ENCODE data around the gene POLG.

Gene POLG

DNA sequence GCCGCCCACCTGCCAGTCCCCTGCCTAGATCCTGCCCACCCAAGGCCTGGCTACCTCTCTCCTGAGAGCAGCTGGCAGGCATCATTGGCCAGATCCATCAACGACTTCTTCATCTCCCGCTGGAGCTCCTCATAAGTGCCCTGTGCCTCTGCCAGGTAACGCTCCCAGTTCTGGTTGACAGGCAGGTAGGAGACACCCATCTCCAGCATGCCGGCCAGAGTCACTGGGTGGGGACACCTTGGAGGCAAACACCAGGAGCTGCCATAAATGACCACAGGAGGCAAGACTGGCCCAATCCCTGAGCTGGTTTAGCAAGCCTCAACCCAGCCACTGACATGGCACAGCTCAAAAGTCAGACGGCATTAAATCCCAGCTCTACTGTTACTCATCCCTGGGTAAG is 7.5 kb downstream of the POLG start:
- Histone ChIP-seq H3K27me3 (ENCODE audit: control insufficient read depth, insufficient read depth, low read length) (no peaks in the 10 kb centered on the region), H3K4me3 (ENCODE audit: low read depth, low read length) (no peak overlapping the region), H3K36me3 (ENCODE audit: control insufficient read depth, insufficient read depth, low read length) (peaks cover 90% of the 10 kb centered on the region), H3K9me3 (ENCODE audit: control insufficient read depth, insufficient read depth, low read length) (no peaks in the 10 kb centered on the region), H3K9ac (ENCODE audit: low read depth, low read length) (no peak overlapping the region), H3K4me1 (ENCODE audit: control insufficient read depth, insufficient read depth, low read length) (peaks cover 4% of the 10 kb centered on the region)

DNA sequence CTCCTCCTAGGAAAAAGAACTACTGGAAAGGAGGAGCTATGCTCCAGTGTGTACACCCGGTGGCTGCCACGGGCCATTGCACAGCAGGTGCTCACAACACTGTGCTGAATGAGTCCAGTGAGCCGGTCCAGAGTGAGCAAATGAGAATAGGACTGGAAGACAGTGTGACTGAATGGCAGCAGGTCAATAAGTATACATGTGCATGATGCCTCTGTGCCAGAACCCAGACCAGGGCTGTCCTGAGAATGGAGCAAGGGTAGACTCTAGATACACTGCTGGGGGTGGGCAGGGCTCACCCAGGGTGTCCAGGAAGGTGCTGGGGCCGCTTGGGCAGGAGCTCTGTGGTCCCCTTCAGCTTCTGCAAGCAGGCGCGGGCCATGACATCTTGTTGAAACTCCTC is 8.3 kb downstream of the POLG start:
- Histone ChIP-seq H3K4me3 (ENCODE audit: low read depth, low read length) (no peak overlapping the region), H3K36me3 (ENCODE audit: control insufficient read depth, insufficient read depth, low read length) (peaks cover 87% of the 10 kb centered on the region), H3K9me3 (ENCODE audit: control insufficient read depth, insufficient read depth, low read length) (no peaks in the 10 kb centered on the region), H3K4me1 (ENCODE audit: control insufficient read depth, insufficient read depth, low read length) (no peaks in the 10 kb centered on the region), H3K9ac (ENCODE audit: low read depth, low read length) (no peak overlapping the region), H3K27me3 (ENCODE audit: control insufficient read depth, insufficient read depth, low read length) (no peaks in the 10 kb centered on the region)

DNA sequence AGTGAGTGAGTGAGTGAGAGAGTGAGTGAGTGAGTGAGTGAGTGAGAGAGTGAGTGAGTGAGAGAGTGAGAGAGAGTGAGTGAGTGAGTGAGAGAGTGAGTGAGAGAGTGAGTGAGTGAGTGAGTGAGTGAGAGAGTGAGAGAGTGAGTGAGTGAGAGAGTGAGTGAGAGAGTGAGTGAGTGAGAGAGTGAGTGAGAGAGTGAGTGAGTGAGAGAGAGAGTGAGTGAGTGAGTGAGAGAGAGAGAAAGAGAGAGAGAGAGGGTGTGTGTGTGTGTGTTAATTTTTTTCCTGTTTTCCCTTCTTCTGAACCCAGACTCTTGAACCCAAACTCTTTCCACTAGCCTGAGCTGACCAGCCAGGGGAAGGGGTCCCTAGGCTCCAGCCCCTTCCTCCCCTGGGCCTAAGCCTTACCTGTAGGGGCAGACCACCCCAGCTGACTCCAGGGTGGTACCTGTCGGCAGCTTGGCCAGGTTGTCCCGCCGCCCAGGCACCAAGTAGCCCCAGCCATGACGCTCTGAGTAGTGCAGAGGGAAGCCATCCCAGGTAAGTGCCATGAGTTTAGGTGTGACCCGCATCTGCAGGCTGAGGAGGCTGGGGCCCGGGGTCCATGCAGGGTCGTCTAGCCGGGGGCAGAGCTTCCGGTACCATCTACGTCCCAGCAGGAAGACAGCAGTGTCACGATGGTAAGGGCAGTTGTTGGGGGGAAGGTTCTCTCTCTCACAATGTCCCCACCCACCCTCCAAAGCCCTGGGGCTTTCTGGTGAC is 9.4 kb downstream of the POLG start:
- Histone ChIP-seq H3K36me3 (ENCODE audit: control insufficient read depth, insufficient read depth, low read length) (peaks cover 86% of the 10 kb centered on the region), H3K4me3 (ENCODE audit: low read depth, low read length) (no peak overlapping the region), H3K4me1 (ENCODE audit: control insufficient read depth, insufficient read depth, low read length) (no peaks in the 10 kb centered on the region), H3K9ac (ENCODE audit: low read depth, low read length) (no peak overlapping the region), H3K27me3 (ENCODE audit: control insufficient read depth, insufficient read depth, low read length) (no peaks in the 10 kb centered on the region), H3K9me3 (ENCODE audit: control insufficient read depth, insufficient read depth, low read length) (no peaks in the 10 kb centered on the region)

DNA sequence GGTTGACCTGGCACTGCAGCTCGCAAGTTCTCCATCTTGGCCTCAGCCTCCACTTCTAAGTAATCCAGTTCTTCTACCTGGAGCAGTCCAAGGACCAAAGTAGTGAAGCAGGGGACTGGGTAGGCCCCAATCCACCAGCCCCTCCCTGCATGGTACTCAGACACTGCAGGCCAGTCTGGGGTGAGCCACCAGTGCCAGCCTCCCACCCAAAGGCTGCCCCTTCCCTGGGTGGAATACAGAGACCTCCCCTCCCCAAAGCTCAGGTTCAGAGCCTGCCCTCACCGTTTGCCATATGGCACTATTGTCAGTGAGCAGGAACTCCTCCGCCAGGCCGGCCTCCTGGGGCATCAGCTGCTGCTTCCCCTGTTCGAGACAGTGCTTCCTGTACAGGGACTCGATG is 10.8 kb downstream of the POLG start:
- Histone ChIP-seq H3K9me3 (ENCODE audit: control insufficient read depth, insufficient read depth, low read length) (no peaks in the 10 kb centered on the region), H3K9ac (ENCODE audit: low read depth, low read length) (no peak overlapping the region), H3K36me3 (ENCODE audit: control insufficient read depth, insufficient read depth, low read length) (peaks cover 84% of the 10 kb centered on the region), H3K4me1 (ENCODE audit: control insufficient read depth, insufficient read depth, low read length) (no peaks in the 10 kb centered on the region), H3K4me3 (ENCODE audit: low read depth, low read length) (no peak overlapping the region), H3K27me3 (ENCODE audit: control insufficient read depth, insufficient read depth, low read length) (no peaks in the 10 kb centered on the region)

DNA sequence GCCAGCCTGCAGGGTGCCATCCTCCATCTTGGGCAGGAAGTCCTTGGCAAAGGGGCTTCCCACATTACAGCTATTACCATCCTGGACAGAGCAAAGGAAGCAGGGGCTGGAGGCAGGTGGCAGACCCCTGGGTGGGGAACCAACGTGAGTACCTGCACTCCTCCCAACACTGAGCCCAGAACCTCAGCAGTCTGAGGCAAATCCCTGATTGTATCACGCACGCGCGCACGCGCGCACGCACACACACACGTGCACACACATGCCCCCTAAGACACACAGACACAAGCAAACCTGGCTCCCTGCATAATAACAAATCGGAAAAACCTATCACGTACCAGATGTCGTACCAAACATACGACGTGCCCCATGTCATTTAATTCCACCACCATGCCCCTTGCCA is 11.8 kb downstream of the POLG start:
- Histone ChIP-seq H3K4me1 (ENCODE audit: control insufficient read depth, insufficient read depth, low read length) (no peaks in the 10 kb centered on the region), H3K4me3 (ENCODE audit: low read depth, low read length) (no peak overlapping the region), H3K9ac (ENCODE audit: low read depth, low read length) (no peak overlapping the region), H3K9me3 (ENCODE audit: control insufficient read depth, insufficient read depth, low read length) (no peaks in the 10 kb centered on the region), H3K36me3 (ENCODE audit: control insufficient read depth, insufficient read depth, low read length) (peaks cover 83% of the 10 kb centered on the region), H3K27me3 (ENCODE audit: control insufficient read depth, insufficient read depth, low read length) (no peaks in the 10 kb centered on the region)

DNA sequence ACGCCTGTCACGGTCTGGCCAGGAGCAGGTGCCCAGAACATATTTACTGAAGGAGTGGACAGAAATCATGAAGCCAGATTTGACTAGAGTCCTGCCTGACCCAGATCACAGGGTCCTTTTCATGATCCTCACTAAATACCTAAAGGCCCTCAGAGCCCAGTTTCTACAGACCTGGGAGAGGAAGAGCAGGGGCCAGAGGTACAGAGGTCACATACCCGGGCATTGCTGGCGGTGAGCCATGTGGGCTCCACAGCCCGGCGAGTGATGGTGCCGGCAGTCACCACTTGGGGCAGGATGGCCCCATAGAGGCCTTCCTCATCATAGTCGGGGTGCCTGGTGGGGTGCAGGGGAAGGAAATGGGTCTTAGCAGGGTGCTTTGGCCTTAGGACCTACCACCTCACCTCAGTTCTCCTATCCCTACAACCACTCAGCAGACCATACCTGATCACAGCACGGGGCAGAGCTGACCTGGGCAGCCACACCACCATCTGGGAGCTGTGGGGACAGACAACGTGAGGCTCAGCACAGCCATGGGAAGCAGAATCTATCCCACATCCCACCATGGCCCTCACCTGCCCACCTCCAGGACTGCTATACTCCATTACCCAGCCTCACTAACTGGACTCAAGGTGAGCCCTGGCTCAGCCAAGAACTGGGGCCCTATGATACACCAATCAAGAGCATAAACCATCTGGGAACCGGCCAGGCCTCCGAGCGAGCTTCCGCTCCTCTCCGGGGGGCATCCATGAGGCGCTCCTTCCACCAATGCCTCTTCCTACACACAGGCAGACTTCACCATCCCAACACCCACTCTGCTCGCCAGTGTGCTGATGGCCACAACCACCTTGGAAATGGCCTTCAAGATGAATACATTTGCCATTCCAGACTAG is 12.9 kb downstream of the POLG start:
- H3K4me3 ChIP-seq (ENCODE audit: low read depth, low read length), result no peak overlapping the region
- no peaks in the 10 kb centered on the region for H3K4me1 ChIP-seq (ENCODE audit: control insufficient read depth, insufficient read depth, low read length)
- H3K9ac ChIP-seq (ENCODE audit: low read depth, low read length), result no peak overlapping the region
- H3K36me3 ChIP-seq (ENCODE audit: control insufficient read depth, insufficient read depth, low read length), result peaks cover 84% of the 10 kb centered on the region
- H3K9me3 ChIP-seq (ENCODE audit: control insufficient read depth, insufficient read depth, low read length), result no peaks in the 10 kb centered on the region
- H3K27me3 ChIP-seq (ENCODE audit: control insufficient read depth, insufficient read depth, low read length), result no peaks in the 10 kb centered on the region

DNA sequence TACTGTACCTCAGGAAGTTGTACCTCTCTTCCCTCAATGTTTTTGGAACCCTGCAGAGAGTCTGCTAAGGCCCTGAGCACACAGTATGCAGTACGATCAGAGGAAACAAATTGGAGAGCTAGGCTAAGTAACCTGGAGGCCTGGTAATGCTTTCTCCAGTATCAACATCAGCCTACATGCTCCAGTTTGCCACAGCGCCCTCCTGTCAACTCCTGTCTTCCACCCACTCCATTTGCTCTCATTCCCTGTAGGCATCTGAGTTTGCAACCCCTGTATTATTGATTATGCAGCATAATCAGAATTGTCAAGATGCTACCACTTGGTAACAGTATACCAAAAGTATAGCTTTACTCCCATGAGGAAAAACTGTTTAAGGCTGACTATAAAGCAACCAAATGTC is 14.4 kb downstream of the POLG start:
- Histone ChIP-seq H3K4me1 (ENCODE audit: control insufficient read depth, insufficient read depth, low read length) (no peaks in the 10 kb centered on the region), H3K4me3 (ENCODE audit: low read depth, low read length) (no peak overlapping the region), H3K9me3 (ENCODE audit: control insufficient read depth, insufficient read depth, low read length) (no peaks in the 10 kb centered on the region), H3K36me3 (ENCODE audit: control insufficient read depth, insufficient read depth, low read length) (peaks cover 84% of the 10 kb centered on the region), H3K27me3 (ENCODE audit: control insufficient read depth, insufficient read depth, low read length) (no peaks in the 10 kb centered on the region), H3K9ac (ENCODE audit: low read depth, low read length) (no peak overlapping the region)

DNA sequence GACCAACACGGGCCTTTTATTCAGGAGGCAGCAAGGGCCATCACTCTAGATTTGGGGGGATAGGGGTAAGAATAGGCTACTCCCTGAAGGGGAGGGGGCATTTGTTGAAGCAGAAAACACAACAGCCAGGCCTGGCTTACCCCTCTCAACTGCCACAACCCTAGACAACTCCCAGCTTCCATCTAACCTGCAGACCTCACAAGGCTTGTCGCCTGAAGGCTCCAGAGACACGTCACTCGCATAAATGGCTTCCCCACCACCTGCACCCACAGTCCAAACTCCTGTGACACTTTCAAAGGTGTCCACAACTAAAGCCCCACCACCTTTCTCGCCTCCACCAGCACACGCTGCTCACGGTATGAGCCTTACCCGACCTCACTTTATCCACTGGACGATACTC is 14.9 kb downstream of the POLG start:
- Histone ChIP-seq H3K9ac (ENCODE audit: low read depth, low read length) (no peak overlapping the region), H3K4me3 (ENCODE audit: low read depth, low read length) (no peak overlapping the region), H3K27me3 (ENCODE audit: control insufficient read depth, insufficient read depth, low read length) (no peaks in the 10 kb centered on the region), H3K4me1 (ENCODE audit: control insufficient read depth, insufficient read depth, low read length) (no peaks in the 10 kb centered on the region), H3K36me3 (ENCODE audit: control insufficient read depth, insufficient read depth, low read length) (peaks cover 84% of the 10 kb centered on the region), H3K9me3 (ENCODE audit: control insufficient read depth, insufficient read depth, low read length) (no peaks in the 10 kb centered on the region)

DNA sequence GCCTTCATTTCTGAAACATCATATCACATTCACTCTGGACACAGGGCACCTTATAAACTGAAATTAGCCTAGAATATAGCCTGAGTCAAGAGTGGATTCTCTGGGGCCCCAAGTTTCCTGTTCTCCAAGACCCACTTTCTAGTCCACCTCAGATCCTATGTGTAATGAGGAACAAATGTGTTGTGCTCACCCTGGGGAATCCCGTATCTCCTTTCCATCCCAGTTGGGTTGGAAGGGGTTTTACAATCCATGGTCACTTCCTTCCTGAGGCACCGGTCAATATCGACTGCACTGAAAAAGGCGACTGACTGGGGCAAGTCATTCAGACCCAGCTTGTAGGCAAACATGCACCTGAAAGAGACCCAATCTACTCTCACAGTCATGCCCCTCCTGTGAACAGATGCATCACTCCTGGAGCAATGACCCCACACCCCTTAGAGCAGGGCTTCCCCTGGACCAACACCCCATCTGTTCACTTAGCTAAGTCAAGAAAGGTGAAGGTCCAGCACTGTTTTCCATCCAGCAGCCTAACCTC is 17.4 kb downstream of the POLG start:
- Histone ChIP-seq H3K9me3 (ENCODE audit: control insufficient read depth, insufficient read depth, low read length) (no peaks in the 10 kb centered on the region), H3K4me3 (ENCODE audit: low read depth, low read length) (no peak overlapping the region), H3K9ac (ENCODE audit: low read depth, low read length) (no peak overlapping the region), H3K36me3 (ENCODE audit: control insufficient read depth, insufficient read depth, low read length) (peaks cover 65% of the 10 kb centered on the region), H3K27me3 (ENCODE audit: control insufficient read depth, insufficient read depth, low read length) (no peaks in the 10 kb centered on the region), H3K4me1 (ENCODE audit: control insufficient read depth, insufficient read depth, low read length) (no peaks in the 10 kb centered on the region)

DNA sequence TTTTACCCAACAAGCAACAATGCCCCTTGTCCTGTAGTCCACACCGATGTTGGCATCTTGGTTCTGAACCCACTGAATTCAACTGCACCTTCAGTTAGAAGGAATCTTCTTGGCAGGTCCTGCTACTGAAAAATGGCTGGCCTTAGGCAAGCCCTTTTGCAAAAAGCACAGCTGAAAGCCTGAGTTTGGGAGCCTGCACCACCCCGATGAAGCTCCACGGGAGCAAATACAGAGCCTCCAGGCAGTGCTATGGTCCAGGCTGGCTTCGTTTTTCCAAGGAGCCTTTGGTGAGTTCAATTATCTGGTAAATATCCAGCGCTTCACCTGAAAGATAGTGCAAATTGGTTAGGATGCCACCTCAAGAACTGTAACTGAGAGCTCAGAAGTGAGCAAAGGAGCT is 18.1 kb downstream of the POLG start:
- Histone ChIP-seq H3K36me3 (ENCODE audit: control insufficient read depth, insufficient read depth, low read length) (peaks cover 58% of the 10 kb centered on the region), H3K4me1 (ENCODE audit: control insufficient read depth, insufficient read depth, low read length) (no peaks in the 10 kb centered on the region), H3K9ac (ENCODE audit: low read depth, low read length) (no peak overlapping the region), H3K9me3 (ENCODE audit: control insufficient read depth, insufficient read depth, low read length) (no peaks in the 10 kb centered on the region), H3K4me3 (ENCODE audit: low read depth, low read length) (no peak overlapping the region), H3K27me3 (ENCODE audit: control insufficient read depth, insufficient read depth, low read length) (no peaks in the 10 kb centered on the region)

DNA sequence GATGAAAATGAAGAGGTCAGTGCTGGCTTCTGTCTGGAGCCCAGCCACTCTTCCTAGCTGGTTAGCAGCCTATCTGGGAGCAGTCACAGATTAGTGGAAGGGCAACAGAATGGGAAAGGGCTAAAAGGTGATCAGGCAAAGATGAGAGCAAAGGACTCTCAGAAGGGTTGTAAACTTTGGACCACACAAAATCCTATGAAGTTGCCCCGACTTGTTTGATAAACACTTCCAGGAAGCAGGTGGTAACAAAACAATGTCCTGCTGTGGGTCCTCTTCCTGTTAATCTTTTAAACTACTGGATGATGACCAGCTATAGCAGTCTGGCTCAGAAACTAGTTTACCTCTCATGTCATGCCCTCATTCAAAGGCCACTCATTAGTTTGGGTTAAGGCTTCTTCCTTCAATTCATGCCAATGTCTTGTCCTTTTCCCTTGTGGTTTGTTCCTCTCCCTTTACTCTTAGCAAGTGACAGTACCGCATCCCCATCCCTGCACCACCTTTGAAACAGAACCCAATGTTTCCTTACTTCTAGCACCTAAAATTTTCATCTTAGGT is 19.2 kb downstream of the POLG start:
- no peaks in the 10 kb centered on the region for H3K4me1 ChIP-seq (ENCODE audit: control insufficient read depth, insufficient read depth, low read length)
- H3K36me3 ChIP-seq (ENCODE audit: control insufficient read depth, insufficient read depth, low read length), result peaks cover 51% of the 10 kb centered on the region
- H3K9ac ChIP-seq (ENCODE audit: low read depth, low read length), result no peak overlapping the region
- H3K9me3 ChIP-seq (ENCODE audit: control insufficient read depth, insufficient read depth, low read length), result no peaks in the 10 kb centered on the region
- H3K27me3 ChIP-seq (ENCODE audit: control insufficient read depth, insufficient read depth, low read length), result no peaks in the 10 kb centered on the region
- no peak overlapping the region for H3K4me3 ChIP-seq (ENCODE audit: low read depth, low read length)
